ENCODE data around the gene EFCAB8.

EFCAB8 gene, protein sequence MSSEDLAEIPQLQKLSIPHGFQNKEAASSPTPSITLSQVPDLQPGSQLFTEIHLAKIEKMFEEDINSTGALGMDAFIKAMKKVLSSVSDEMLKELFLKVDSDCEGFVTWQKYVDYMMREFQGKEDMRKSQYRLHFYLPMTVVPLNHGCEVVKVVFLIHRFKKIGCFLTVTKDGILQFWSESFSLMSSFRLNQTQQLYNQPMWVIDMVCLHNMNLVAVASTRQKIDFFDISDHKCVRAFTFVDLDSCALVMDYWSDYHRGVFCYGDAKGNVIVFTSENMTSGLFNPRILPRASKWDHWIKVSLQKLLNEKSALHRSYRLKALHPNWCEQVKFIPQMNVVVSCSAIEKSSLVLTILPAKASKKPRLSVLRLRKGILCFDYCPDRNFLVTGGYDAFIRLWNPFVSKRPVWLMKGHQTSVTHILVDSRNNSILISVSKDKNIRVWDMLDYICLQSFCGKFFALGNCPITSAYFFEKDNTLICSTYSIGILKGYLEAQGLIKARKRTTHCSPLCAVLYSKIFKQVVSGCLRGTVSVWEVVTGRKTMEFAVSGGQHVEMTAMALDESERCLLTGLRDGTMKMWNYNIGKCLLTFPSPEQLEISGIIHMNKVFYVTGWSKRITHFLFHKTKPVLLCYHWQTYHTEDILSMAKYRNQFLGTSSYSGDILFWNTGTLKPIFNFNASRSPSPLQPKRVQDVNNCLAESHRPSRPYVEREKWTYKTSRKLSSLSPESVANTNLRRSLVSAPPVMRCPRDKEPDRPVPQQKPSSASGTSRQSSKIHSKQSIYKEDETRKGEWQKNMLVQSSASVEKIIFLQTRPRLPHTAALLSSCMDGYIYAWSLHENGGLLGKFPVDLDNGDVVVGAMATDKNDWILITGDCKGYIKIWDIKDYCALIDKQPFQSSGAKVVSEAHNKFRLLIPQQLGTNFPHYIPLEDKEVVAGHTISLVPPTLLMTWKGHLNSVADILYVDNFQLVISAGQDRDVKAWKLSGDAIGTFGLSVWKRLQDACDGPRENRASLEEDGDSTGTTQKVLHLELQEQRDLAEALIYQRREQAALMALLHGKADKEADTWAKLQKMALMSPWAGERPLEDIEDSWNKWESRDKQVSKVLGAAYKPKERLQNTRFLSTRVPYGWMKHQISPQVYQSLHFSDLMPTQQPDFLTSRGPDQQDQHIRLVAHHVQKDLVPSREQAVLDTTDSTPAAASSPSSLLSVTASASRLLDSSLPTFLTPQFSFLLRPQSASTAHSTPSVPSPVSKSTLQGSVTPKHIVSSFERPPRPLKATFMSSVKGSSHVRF

GRCh38 chr20:32858701-32859372 lies at the start of gene EFCAB8:
TSS of gene EFCAB8 (plus strand) at chr20:32858923. CDS start at chr20:32863793, 4,870 bp downstream.
- no peak for ATAC-seq

DNA sequence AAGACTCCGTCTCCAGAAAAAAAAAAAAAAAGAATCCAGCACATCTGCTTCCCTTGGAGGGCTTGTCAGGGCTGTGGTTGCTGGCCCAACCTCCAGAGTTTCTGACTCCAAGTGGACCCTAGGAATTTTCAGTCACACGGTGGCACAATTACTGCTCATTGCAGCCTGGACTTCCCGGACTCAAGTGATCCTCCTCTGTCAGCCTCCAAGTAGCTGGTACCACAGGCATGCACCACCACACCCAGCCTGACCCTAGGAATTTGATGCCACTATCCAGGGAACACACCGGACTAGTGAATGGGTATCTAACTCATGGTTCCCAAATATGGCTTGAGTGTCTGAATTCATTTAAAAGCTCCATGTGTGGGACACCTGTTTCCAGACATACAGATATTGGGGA lies 48.8 kb upstream of the EFCAB8 start:
- ATAC-seq: no peak
- TF ChIP-seq ZNF70 (CRISPR knock-in tag; IDR thresholded peaks at IDR 0.05) (no peak), ZNF8 (CRISPR knock-in tag; IDR thresholded peaks at IDR 0.05) (no peak), CREB5 (CRISPR knock-in tag; IDR thresholded peaks at IDR 0.05; ENCODE audit: low read depth) (no peak), ESRRG (CRISPR knock-in tag; IDR thresholded peaks at IDR 0.05) (no peak), POU6F1 (CRISPR knock-in tag; IDR thresholded peaks at IDR 0.05; ENCODE audit: borderline replicate concordance, low read depth) (no peak), PATZ1 (CRISPR knock-in tag; IDR thresholded peaks at IDR 0.05; ENCODE audit: borderline replicate concordance) (no peak), ZFP30 (CRISPR knock-in tag; IDR thresholded peaks at IDR 0.05) (no peak), ZNF565 (CRISPR knock-in tag; conservative IDR thresholded peaks at IDR 0.05; ENCODE audit: low read depth) (no peak), ARNTL (CRISPR knock-in tag; IDR thresholded peaks at IDR 0.05; ENCODE audit: borderline replicate concordance, low read depth) (no peak), BACH2 (CRISPR knock-in tag; IDR thresholded peaks at IDR 0.05; ENCODE audit: borderline replicate concordance) (no peak), ZC3H10 (CRISPR knock-in tag; IDR thresholded peaks at IDR 0.05) (no peak), TOX (CRISPR knock-in tag; IDR thresholded peaks at IDR 0.05; ENCODE audit: borderline replicate concordance) (no peak), OSR1 (CRISPR knock-in tag; IDR thresholded peaks at IDR 0.05) (no peak), GLIS3 (CRISPR knock-in tag; IDR thresholded peaks at IDR 0.05) (no peak)
- TF ChIP-seq, protein P1, sequence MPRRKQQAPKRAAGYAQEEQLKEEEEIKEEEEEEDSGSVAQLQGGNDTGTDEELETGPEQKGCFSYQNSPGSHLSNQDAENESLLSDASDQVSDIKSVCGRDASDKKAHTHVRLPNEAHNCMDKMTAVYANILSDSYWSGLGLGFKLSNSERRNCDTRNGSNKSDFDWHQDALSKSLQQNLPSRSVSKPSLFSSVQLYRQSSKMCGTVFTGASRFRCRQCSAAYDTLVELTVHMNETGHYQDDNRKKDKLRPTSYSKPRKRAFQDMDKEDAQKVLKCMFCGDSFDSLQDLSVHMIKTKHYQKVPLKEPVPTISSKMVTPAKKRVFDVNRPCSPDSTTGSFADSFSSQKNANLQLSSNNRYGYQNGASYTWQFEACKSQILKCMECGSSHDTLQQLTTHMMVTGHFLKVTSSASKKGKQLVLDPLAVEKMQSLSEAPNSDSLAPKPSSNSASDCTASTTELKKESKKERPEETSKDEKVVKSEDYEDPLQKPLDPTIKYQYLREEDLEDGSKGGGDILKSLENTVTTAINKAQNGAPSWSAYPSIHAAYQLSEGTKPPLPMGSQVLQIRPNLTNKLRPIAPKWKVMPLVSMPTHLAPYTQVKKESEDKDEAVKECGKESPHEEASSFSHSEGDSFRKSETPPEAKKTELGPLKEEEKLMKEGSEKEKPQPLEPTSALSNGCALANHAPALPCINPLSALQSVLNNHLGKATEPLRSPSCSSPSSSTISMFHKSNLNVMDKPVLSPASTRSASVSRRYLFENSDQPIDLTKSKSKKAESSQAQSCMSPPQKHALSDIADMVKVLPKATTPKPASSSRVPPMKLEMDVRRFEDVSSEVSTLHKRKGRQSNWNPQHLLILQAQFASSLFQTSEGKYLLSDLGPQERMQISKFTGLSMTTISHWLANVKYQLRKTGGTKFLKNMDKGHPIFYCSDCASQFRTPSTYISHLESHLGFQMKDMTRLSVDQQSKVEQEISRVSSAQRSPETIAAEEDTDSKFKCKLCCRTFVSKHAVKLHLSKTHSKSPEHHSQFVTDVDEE (CRISPR knock-in tag; IDR thresholded peaks at IDR 0.05): no peak
- TF ChIP-seq, protein P2, sequence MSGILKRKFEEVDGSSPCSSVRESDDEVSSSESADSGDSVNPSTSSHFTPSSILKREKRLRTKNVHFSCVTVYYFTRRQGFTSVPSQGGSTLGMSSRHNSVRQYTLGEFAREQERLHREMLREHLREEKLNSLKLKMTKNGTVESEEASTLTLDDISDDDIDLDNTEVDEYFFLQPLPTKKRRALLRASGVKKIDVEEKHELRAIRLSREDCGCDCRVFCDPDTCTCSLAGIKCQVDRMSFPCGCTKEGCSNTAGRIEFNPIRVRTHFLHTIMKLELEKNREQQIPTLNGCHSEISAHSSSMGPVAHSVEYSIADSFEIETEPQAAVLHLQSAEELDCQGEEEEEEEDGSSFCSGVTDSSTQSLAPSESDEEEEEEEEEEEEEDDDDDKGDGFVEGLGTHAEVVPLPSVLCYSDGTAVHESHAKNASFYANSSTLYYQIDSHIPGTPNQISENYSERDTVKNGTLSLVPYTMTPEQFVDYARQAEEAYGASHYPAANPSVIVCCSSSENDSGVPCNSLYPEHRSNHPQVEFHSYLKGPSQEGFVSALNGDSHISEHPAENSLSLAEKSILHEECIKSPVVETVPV (CRISPR knock-in tag; IDR thresholded peaks at IDR 0.05): no peak

More at GRCh38 chr20:32858701-32859372, at the start of gene EFCAB8:
- TF ChIP-seq PPARA (CRISPR knock-in tag; IDR thresholded peaks at IDR 0.05; ENCODE audit: borderline replicate concordance) (no peak), RARB (CRISPR knock-in tag; IDR thresholded peaks at IDR 0.05) (no peak), ZNF565 (CRISPR knock-in tag; conservative IDR thresholded peaks at IDR 0.05; ENCODE audit: low read depth) (no peak), ZC3H10 (CRISPR knock-in tag; IDR thresholded peaks at IDR 0.05) (no peak), SNAI2 (CRISPR knock-in tag; IDR thresholded peaks at IDR 0.05) (no peak), TCF4 (CRISPR knock-in tag; IDR thresholded peaks at IDR 0.05; ENCODE audit: borderline replicate concordance) (no peak)
- TF ChIP-seq, protein P2 (CRISPR knock-in tag; IDR thresholded peaks at IDR 0.05): no peak

Measured in SK-N-SH treated with all-trans-retinoic acid at 6 μM for 48 hours (cell line).